H1 (cell line): Measurements from ENCODE around the gene RAP1B. TPM values are rescaled to one million over a fixed set of nuclear protein-coding genes. Genes with fewer than 3 reads are reported as not detected.

Experiments used
- JUN ChIP-seq: IDR thresholded peaks from 2 replicates; pipeline ENCODE4 v1.6.1; 2011; ENCODE audit warnings: low read depth, mild to moderate bottlenecking, improper control_type of control experiment, low read length
- polyA plus RNA-seq, 7 experiments: library from polyadenylated mRNA; depleted of rRNA in 3 of 7; stranded (reverse) in 5 of 7; unstranded in 2 of 7; fragments of >200 nt in 5 of 7; fragments of 200-250 nt in 2 of 7; gene quantifications; 1 replicate in 5 of 7; 2 replicates in 1 of 7; 4 replicates in 1 of 7; pipeline versions ENCODE4 v1.2.1 to v1.2.3, GENCODE V29; 2011 to 2013; ENCODE audit warnings: missing spikeins in 2 of 7, mixed read lengths in 2 of 7
- total RNA-seq: library from RNA; stranded (reverse); fragmentation: NEBNext Ultra II Directional; extraction: Animal tissue kit (Norgen Biotek cat#: 25700); gene quantifications from 2 replicates; pipeline ENCODE4 v1.2.1, GENCODE V29; 2021

RAP1B gene
- total and polyA plus RNA-seq, 2 of the 8 experiments (the other 6 are each of a cell fraction or from before 2014, with no cell fraction given): 61.4 to 112 TPM

GRCh38 chr12:68577949-68578348 lies 32.8 kb upstream of the RAP1B start (continued):
- no peak for TF ChIP-seq JUN
